ENCODE results near the gene A1BG.

GRCh38 chr19:58305065-58305931 lies 48.0 kb downstream of the A1BG start, which contains the start of gene ERVK3-1:
- TF ChIP-seq ELK1 (IDR thresholded peaks at IDR 0.05; ENCODE audit: low read depth, low read length), result peak; percentile 90; the same call in 1 of the 2 replicates
- TF ChIP-seq CTCF (IDR thresholded peaks at IDR 0.05), result no peak
- no peak for TF ChIP-seq RFX5 (IDR thresholded peaks at IDR 0.05)
- TF ChIP-seq CHD4 (IDR thresholded peaks at IDR 0.05; ENCODE audit: borderline replicate concordance), result no peak
- no peak for TF ChIP-seq HOXB13 (CRISPR knock-in tag; IDR thresholded peaks at IDR 0.05; ENCODE audit: low read depth)
